Esophagus mucosa (tissue), 1 donor: ENCODE measurements around the gene PHF2. TPM values are rescaled to one million over a fixed set of nuclear protein-coding genes. Genes with fewer than 3 reads are reported as not detected.

Experiments used
- ATAC-seq: fragments of 200-7000 bp; cut with Tn5 transposase; one replicate; pipeline ENCODE4 v1.9.1; 2020
- total RNA-seq: library from RNA; stranded (reverse); gene quantifications from one replicate; pipeline ENCODE4 v1.2.4, GENCODE V29; 2023
- donor health status: DM: yes; HTN: yes; CAD: no.

The PHF2 gene
- total RNA-seq, 1 donor from 2014 or later = 12.1 TPM

DNA sequence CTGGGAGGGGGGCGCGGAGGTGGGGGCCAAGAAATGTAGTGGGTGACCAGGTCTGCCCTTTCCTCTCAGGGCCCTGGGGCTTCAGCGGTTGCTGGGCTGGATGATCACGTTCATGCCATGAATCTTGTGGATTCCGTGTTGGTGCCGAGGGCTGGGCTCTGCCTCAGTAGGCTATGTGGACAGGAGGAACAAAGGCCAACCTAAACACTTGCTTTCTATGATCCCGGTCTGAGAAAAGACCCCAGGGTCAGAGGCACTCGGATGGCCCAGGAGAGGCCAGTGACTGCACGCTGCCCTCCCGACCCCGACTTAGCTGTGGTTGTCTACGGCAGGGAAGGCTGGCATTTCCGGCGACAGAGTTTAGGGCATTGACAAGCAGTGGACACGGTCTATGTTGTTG, 26.6 kb downstream of the PHF2 start:
- ATAC-seq = no peak

DNA sequence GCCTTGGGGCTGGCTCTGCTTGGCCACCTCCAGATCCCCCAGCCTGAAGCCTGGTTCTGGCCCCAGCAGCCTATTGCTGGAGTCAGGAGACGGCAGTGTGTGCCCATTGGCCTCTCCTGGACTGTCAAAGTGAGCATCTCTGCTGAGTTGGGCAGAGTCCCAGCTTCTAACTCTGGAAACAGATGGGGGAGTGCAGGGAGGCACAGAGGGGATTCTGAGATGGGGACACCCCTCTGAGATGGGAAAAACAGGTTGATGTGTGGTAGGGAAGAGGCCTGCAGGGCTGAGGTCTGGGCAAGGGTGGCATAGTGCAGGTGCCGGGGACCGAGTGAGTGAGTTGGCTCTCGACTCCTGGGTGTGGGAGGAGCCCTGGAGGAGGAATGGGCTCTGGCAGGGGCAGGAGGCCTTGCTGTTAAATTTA, 27.5 kb downstream of the PHF2 start:
- ATAC-seq = no peak

DNA sequence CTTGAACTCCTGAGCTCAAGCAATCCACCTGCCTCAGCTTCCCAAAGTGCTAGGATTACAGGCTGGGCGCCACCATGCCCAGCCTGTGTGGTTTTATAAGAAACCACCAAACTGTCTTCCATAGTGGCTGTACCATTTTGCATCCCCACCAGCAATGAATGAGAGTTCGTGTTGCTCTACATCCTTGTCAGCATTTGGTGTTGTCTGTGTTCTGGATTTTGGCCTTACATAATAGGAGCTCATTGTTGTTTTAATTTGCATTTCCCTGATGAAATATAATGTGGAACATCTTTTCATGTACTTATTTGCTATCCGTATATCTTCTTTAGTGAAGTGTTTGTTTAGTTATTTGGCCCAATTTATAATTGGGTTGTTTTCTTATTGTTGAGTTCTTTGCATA, 29.8 kb downstream of the PHF2 start:
- ATAC-seq = no peak

DNA sequence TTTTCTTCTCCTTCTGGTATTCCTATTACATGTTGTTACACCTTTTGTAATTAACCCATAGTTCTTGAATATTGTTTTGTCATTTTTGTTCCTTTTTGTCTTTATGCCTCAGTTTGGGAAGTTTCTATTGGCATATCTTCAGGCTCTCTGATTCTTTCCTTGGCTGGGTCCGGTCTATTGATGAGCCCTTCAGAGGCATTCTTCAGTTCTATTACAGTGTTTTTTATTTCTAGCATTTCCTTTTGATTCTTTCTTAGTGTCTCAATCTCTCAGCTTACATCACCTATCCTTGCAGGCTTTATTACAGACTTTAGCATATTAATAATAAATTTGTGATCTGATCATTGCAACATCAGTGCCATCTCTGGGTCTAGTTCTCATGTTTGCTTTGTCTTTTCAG, 33.8 kb downstream of the PHF2 start:
- no peak for ATAC-seq

DNA sequence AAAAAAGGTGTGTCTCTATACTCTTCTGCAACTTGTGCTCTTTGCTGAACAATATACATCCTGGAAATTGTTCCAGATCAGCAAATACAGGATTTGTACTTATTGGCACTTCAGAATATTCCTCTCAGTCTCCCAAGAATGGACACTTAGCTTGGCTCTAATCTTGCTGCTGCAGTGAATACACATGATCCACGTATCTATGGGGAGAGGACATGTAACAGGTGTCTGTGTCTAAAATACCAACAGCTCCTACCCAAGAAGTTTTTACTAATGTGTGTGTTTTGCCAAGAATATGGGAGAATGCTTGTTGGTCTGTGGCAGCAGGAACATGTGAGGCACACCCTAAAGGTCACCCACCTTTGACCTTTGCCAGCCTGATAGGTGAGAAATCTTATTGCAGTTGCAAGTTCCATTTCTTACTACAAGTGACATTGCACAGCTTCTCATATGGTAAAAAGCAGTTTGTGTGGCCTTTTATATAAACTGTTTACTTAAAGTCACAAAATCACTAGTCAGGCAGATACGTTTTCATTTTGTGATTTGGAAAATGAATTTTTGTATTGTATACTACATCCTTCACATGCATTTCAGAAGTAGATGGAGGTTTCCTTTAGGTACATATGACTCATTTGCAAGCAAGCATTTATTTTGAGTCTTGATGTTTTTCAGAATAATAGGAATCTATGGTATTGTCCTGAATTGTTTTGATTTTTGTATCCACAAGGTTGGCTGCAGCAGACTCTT, 35.8 kb downstream of the PHF2 start:
- ATAC-seq = no peak

DNA sequence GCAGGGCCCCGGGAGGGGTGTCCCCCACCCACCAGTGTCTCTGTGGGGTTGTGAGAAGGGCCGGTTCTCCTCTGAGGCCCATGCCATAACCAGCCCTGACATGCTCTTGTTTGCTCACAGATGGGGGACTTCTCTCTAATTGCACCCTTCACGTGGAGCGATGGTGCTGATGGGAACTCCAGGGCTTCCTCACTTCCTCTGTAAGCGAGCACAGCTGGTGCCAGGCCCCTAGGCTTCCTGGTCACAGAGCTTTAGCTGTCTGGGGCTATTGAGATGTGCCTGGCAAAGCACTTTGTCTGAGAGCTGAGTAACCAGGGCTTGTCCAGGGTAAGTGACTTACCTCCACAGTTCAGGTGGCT, 36.4 kb downstream of the PHF2 start:
- ATAC-seq = peak; percentile 78

DNA sequence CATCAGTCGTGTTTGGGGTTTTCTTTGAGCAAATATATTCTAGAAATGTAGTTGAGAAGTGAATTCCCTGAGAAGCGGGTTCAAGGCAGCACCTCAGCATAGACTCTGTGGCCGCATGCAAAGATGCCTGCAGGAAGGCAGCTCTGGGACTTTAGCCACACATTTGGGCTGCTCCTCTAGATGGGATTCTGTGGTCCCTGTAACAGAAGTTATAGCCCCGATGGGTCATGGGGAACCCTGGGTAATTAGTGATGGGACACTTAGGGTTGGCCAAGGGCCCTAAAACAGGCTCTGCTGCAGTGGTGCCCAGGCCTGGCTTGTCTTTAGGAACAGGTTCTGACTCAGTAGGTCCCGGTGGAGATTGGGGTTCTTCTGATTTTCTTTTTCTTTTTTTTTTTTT, 36.8 kb downstream of the PHF2 start:
- no peak for ATAC-seq

DNA sequence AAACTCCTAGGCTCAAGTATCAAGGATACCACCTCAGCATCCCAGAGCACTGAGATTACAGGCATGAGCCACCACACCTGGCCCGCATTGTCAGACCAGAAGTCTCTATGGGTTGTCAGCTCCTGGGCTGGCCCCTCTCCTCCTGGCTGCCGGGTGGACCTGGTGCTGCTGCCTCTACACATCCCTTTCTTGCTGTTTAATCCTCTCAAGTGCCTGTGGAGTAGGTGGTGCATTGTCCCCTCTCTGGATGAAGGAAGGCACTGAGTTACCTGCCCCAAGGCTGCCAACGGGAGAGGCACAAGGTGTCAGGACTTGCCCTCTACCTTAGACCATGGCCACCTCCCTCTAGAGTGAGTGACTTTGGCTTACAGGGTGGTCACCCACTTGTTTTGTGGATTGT, 37.4 kb downstream of the PHF2 start:
- ATAC-seq = no peak

DNA sequence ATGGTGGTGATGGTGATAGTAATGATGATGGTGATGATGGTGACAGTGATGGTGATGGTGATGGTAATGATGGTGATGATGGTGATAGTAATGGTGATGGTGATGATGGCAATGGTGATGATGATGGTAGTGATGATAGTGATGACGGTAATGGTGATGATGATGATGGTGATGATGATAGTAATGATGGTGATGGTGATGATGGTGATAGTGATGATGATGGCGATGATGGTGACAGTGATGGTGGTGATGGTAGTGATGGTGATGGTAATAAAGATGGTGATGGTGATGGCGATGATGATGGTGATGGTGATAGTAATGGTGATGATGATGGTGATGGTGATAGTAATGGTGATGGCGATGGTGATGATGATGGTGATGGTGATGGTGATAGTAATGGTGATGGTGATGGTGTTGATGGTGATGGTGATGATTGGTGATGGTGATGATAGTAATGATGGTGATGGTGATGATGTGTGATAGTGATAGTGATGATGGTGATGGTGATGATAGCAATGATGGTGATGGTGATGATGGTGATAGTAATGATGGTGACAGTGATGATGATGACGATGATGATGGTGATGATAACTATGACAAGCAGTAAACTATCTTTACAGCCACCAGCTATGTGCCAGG, 38.6 kb downstream of the PHF2 start:
- no peak for ATAC-seq

DNA sequence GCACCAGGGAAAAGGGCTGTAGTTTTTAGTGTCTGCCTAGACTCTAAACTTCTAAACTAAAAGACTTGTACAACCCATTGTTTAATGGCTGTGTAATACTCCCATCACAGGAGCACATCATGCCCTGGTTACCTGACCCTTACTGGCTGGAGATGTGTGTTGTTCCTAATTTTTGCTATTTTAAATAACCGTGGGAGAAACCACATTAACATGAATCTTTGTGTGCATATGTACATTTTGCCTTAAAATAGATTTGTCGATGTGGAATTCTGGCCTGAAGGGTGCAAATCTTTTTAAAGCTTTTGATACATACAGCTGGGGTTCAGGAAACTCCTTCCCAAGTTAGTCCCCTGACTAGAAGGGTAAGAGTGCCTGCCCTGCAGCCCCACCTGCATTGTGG, 39.7 kb downstream of the PHF2 start:
- ATAC-seq = no peak

DNA sequence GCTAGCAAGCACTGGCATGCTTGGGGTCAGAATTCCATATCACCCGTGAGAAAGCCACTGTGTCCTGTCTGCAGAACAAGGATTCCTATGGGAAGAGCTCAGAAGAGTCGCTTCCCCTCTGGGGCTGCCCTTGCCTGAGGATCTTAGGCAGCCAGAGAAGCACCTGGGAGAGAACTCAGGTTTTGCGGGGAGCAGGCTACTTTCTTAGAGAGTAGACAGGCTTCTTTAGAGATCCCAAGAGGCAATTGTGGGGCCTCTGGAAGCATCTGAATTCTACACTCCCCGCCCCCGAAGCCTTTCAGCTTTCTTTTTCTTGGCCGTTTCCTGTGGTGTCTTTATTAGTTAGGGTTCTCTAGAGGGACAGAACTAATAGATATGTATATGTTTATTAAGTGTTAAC, 40.9 kb downstream of the PHF2 start:
- no peak for ATAC-seq

DNA sequence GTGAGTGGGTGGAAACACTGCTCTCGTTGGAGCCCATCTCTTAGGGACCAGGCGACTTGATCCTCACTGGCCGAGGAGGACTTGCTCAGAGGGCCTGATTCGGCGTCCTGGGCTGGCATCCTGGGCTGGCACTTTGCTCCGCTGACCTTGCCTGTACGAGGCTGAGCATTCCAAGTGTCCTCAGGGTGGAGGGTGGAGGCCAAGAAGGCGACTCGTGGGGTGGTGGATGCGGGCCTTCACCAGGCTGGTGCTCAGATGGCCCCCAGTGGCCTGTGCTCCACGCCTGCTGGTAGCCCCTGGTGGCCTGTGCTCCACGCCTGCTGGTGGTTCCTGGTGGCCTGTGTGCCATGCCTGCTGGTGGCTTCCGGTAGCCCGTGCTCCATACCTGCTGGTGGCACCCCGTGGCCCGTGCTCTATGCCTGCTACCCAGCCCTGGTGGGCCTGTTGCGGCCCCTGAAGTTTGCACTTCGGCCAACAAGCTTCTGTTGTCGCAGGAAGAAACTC, 42.9 kb downstream of the PHF2 start:
- no peak for ATAC-seq

DNA sequence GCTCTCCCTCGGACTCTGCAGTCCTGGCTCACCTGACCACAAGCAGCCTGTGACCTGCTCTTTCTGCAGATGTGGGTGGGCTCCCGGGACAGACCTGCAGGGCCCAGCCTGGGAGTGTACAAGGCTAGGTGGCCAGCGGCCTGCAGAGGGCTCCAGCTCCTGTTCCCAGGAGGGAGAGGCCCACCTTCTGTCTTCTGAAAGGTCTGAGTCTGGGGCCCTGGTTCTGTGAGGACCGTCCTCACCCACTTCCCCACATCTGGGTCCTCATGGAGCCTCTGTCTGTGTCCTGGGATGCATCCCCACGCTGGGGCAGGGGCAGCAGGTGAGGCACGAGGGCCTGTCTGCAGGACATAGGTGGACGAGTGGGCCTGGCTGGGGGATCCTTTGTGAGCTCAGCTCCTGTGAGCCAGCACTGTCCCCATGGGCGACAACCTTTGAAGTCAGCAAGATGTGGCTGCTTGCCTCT, 43.7 kb downstream of the PHF2 start:
- no peak for ATAC-seq

DNA sequence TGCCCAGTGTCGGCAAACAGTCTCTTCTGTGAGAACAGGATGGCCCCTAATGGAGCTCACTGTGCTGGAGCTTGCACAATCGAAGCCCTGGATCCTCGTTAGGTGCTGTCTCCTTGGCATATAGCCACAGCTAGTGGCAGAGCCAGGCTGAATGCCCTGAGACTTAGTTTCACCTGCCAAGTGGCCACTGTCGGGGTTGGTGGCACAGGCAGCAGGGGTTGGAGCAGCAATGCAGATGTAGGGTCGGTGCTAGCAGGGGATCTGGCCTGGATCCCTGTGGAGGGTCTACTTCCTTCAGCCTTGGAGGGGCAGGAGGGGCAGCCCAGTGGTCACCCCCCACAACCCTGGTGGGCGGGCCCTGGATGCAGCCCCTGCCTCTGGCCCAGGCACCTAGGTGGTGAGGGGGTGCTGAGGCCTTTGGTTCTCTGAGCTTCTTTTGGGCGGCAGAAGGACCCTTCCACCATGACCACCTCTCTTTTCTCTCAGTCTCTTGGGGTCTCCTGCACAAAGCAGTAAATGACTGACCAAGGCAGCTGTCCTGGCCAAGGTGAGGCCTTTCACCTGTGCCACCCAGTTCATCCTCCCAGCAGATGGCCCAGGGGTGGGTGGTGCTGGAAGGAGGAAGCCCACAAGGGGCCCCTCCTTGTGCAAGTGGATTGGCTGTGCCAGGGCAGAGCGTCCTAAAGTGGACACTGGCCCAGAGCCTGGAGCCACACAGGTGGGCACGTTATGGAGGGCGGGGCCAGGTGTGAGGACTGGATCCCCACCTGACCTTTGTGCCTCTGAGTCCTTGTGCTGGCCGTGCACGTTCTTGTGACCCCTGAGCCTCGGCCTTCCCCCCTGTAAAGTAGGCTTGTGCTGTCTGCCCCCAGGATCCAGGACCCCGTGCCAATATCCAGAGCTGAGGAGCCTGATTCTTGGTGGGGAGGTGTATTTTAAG, 44.8 kb downstream of the PHF2 start:
- no peak for ATAC-seq

DNA sequence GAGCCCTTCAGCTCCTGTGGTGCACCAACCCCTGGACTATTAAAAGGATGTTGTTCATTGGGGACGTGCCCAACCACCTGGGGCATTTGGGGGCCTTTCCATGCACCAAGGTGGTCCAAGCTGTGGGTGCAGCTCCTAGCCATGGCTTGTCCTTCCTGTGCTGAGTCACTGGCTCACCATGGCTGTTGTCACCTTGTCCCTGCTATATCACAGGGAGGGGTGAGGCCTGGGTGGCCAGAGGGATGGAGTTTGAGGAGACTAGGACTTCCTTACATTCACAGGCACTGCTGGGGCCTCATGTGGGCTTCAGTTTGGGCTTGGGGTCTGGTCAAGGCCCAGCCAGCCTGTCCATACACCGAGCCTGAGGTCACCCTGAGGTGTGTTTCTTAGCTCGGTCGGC, 45.5 kb downstream of the PHF2 start:
- no peak for ATAC-seq

DNA sequence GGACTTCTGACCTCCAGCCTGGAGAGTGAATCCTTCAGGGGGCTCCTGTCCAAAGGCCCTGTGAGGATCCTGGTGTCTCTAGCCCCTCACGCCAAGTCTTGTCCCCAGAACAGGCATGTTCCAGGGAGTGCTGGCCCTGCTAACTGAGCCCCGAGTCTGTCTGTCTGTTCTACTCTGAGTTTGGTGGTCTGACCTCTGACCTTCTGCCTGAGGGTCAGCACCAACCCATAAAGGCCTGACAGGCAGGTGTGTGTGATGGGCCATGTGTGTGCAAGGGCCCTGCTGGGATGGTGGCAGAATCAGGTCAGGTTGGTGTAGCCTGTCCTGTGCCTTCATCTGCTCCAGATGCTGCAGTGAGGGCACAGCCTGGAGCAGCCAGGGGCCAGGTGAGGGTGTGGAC, 46.3 kb downstream of the PHF2 start:
- ATAC-seq = no peak

DNA sequence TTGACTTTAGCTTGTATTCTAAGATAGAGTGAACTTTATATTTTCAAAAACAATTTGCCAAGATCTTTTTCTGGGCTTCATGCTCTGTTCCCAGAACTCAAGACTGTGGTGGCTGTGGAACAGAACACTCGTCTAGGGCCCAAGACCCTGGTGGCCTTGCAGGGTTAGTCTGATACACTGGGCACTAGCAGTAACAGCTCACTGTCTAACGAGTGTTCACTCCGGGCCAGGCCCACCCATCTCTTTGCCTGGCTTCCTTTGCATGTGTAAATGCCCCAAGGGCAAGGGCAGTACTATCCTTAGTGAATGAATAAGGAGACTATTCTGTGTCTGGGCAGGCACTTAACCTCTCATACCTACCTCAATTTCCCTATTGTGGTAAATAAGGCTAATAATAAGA, 47.4 kb downstream of the PHF2 start:
- no peak for ATAC-seq

DNA sequence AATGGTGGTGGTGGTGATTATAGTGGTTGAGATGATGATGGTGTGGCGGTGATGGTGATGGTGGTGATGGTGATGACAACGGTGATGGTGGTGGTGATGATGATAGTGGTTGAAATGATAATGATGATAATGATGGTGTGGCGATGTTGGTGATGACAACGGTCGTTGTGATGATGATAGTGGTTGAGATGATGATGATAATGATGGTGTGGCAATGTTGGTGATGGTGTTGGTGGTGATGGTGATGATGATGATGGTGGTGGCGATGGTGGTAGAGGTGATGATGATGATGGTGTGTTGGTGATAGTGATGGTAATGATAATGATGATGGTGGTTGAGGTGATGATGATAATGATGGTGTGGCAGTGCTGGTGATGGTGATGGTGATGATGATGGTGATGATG, 48.0 kb downstream of the PHF2 start:
- ATAC-seq = no peak

DNA sequence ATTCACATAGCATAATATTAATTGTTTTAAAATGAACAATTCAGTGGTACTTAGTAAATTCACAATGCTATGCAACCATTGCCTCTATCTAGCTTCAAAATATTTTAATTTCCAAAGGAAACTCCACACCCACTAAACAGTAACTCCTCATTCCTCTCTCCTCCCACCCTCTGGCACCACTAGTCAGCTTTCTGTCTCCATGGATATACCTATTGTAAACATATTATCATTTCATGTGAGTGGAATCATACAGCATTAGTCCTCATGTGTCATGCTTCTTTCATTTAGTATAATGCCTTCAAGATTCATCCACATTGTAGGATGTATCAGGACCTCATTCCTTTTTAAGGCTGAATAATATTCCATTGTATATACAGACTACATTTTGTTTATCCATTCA, 48.6 kb downstream of the PHF2 start:
- no peak for ATAC-seq

DNA sequence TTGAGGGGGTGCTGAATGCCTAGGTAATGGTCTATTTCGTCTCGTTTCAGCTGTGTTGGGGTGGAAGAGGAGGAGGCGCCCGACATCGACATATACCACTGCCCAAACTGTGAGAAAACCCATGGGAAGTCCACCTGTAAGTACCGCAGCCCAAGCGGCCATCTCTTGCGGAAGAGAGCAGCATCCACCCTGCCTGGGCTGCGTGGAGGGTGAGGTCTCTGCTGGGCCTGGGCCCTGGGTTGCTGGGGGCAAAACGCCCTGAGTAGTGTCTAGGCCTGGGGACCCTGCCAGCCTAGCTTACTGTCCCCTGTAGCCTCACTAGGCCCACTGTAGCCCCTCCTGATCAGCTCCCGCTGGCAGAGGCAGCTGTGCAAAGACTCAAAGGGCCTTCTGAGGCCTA, 53.5 kb downstream of the PHF2 start:
- ATAC-seq = no peak

DNA sequence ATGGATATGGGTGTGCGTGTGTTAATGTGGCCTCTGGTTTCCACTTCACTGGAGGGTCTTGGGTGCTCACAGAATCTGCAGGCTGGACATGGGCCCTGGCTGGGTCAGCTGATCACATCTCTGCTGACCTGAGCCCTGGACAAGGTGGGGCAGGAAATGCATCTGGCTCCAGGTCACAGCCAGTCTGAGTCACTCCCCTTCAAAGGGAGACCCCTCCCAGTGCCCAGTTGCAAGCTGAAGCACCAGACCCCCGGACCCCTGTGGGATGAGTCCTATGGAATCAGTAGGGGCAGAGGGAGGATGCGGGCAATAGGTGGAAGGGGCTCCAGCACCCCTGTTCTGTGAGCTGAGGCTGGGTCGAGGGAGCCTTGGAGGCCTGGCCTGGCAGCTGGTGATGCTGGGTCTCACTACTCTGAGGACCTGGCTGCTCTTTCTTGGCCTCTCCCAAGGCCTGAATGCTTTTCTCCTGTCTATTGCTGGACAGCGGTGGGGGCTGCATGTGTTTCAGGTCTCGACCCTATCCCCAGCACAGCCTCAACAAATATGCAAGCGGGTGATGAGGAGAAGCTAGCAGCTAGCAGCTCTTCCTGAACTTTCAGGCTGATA, 54.5 kb downstream of the PHF2 start:
- ATAC-seq = no peak

DNA sequence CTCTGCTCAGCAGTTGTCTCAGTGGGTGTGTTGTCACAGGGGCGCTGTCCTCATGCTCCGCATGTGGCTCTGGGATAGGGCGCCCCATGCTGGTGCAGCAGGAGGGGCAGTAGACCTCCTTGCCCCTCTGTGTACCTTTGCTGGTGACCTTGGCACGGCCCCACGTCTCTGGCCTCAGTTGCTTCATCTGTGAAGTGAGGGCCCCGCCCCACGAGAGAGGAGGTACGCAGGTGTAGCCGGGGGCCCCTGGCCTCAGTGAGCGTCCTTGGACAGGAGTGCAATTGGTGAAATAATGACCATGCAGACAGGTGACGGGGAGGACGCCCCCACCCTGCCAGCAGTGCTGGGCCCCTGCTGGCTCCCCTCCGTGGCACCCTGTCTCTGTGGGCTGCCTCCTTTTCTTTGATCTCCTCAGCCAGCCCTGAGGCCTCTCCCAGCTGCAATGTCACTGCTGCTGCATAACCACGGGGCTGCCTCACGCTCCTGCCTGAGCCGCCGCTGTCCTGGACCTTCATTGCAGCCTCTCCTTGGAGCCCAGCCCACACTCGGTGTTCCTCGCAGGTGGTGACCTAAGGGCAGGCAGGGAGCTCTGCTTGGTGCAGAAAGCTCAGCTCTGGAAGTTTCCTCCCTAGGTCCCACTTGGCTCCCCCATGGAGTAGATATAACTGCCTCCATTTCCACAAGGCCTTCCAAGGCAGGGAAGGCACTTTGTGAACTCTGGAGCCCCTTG, 57.3 kb downstream of the PHF2 start:
- no peak for ATAC-seq
